HG03432 (cell line): ENCODE measurements around the gene FLRT1.

Source experiments
- ATAC-seq: cut with Tn5 transposase; IDR thresholded peaks from one replicate; pipeline ENCODE4 v1.9.1; 2021; ENCODE audit warnings: mild to moderate bottlenecking, moderate library complexity; ENCODE audit not compliant: unreplicated experiment

The FLRT1 gene

DNA sequence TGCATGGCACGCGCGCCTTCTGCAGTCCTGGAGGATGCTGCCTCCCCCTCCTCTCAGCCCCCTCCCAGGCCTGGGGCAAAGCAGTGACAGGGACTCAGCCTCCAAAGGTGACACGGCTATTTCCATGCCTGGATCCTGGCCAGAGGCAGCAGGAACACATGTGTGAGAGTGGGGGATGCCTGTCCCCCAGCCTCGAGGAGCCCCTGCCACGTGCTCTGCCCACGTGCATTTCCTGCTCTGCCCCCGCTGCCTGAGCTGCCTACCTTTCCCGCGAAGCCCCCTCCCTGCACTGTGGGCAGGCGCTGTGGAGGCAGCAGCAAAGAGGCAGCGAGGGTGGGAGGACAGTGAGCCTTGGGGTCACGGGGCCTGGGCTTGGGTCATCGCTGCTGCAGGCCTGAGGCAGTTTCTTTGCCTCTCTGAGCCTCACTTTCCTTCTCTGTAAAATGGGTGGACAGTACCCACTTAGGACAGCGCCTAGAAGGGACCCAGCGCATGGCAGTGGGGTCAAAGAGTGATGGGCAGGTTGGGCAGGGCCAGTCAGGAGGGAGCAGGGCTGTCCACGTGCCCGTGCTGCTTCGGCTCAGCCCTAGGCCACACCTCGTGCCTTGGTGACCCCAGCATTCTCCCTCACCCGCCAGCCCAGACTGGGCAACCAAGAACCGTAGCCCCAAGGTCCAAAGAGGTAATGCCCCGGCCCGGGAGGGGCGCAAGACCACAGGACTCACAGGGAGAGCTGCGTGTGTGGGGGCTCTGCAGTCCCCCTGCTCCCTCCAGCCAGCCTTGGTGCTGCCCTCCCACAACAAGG is 48.6 kb downstream of the FLRT1 start:
- no peak for ATAC-seq

GRCh38 chr11:64084951-64085710 is 49.4 kb downstream of the FLRT1 start:
- no peak for ATAC-seq
